ENCODE results near the gene SLC38A9.
"Not testable (repeated sequence)": the region's sequence is repeated elsewhere in the genome, so short reads cannot be mapped to it uniquely, and the experiment has no call there.

The SLC38A9 gene

DNA sequence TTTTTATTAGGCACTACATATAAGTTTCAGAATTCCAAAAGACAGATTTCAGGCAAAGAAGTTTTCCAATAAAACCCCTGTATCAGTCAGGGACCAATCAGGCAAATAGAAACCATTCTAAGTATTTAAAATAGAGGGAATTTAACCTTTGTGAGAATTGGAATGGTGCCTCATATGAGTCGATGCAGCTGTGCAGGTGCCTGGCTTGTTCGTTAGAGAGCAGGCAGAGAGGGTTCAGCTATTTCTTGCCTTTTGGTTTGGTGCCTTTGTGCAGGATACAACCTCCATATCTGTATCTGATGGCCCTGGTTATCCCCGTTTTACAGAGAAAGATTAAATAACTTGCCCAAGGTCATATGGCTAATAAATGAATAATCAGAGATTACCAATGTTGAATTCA lies 19.7 kb upstream of the SLC38A9 start:
- Histone ChIP-seq H3K27me3 (ENCODE audit: insufficient read depth, low read length, poor library complexity) (no peaks in the 10 kb centered on the region), H3K9me3 (ENCODE audit: insufficient read depth, low read length, severe bottlenecking) (no peaks in the 10 kb centered on the region), H3K4me3 (ENCODE audit: low read depth in 1 of 2, low read length in 2 of 2) (no peak overlapping the region), H3K4me1 (ENCODE audit: insufficient read depth, low read length) (no peaks in the 10 kb centered on the region), H4K20me1 (ENCODE audit: insufficient read depth, low read length) (no peaks in the 10 kb centered on the region), H3K9ac (ENCODE audit: low read depth, low read length) (no peak overlapping the region), H2AFZ (ENCODE audit: low read depth, low read length) (no peak overlapping the region), H3K27ac (ENCODE audit: low read length) (no peak overlapping the region), H3K36me3 (ENCODE audit: insufficient read depth, low read length) (no peaks in the 10 kb centered on the region), H3K4me2 (ENCODE audit: insufficient read depth, low read length) (no peak overlapping the region), H3K79me2 (ENCODE audit: insufficient read depth, low read length) (no peaks in the 10 kb centered on the region)
- TF ChIP-seq, protein P1, sequence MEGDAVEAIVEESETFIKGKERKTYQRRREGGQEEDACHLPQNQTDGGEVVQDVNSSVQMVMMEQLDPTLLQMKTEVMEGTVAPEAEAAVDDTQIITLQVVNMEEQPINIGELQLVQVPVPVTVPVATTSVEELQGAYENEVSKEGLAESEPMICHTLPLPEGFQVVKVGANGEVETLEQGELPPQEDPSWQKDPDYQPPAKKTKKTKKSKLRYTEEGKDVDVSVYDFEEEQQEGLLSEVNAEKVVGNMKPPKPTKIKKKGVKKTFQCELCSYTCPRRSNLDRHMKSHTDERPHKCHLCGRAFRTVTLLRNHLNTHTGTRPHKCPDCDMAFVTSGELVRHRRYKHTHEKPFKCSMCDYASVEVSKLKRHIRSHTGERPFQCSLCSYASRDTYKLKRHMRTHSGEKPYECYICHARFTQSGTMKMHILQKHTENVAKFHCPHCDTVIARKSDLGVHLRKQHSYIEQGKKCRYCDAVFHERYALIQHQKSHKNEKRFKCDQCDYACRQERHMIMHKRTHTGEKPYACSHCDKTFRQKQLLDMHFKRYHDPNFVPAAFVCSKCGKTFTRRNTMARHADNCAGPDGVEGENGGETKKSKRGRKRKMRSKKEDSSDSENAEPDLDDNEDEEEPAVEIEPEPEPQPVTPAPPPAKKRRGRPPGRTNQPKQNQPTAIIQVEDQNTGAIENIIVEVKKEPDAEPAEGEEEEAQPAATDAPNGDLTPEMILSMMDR (IDR thresholded peaks at IDR 0.05; ENCODE audit: borderline replicate concordance, extremely low read depth, low read length, poor library complexity, severe bottlenecking) = no peak
- no peak for TF ChIP-seq EZH2 (IDR thresholded peaks at IDR 0.05; ENCODE audit: borderline replicate concordance, low read depth, low read length, severe bottlenecking)
- ATAC-seq (ENCODE audit: insufficient read depth, low read depth) (no peak), DNase-seq (no peak)

DNA sequence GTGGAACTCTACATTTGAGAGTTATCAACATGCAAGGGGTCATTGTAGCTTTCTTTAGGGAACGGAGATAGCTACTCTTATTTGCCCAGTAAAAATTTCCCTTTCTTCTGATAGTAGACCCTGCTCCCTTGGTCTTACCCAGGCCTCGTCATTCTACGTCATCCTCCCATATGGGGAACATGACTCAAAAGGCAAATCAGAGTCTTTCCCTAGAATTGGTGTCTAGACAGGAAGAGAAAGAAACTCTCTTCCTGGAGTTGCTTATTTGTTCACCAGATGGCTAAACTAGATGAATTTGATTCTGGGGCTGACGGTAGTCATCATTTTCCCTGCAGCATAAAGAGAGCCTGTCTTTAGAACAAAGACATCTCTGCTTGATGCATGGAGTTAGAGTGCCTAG lies 12.2 kb upstream of the SLC38A9 start:
- Histone ChIP-seq H3K27ac (ENCODE audit: low read length) (no peak overlapping the region), H3K9me3 (ENCODE audit: insufficient read depth, low read length, severe bottlenecking) (no peaks in the 10 kb centered on the region), H3K79me2 (ENCODE audit: insufficient read depth, low read length) (no peaks in the 10 kb centered on the region), H4K20me1 (ENCODE audit: insufficient read depth, low read length) (no peaks in the 10 kb centered on the region), H3K9ac (ENCODE audit: low read depth, low read length) (no peak overlapping the region), H3K27me3 (ENCODE audit: insufficient read depth, low read length, poor library complexity) (no peaks in the 10 kb centered on the region), H3K36me3 (ENCODE audit: insufficient read depth, low read length) (no peaks in the 10 kb centered on the region), H3K4me3 (ENCODE audit: low read depth in 1 of 2, low read length in 2 of 2) (no peak overlapping the region), H3K4me2 (ENCODE audit: insufficient read depth, low read length) (no peak overlapping the region), H3K4me1 (ENCODE audit: insufficient read depth, low read length) (no peaks in the 10 kb centered on the region), H2AFZ (ENCODE audit: low read depth, low read length) (no peak overlapping the region)
- DNase-seq (no peak), ATAC-seq (ENCODE audit: insufficient read depth, low read depth) (no peak)
- TF ChIP-seq, protein P1 (IDR thresholded peaks at IDR 0.05; ENCODE audit: borderline replicate concordance, extremely low read depth, low read length, poor library complexity, severe bottlenecking) = no peak
- no peak for TF ChIP-seq EZH2 (IDR thresholded peaks at IDR 0.05; ENCODE audit: borderline replicate concordance, low read depth, low read length, severe bottlenecking)

DNA sequence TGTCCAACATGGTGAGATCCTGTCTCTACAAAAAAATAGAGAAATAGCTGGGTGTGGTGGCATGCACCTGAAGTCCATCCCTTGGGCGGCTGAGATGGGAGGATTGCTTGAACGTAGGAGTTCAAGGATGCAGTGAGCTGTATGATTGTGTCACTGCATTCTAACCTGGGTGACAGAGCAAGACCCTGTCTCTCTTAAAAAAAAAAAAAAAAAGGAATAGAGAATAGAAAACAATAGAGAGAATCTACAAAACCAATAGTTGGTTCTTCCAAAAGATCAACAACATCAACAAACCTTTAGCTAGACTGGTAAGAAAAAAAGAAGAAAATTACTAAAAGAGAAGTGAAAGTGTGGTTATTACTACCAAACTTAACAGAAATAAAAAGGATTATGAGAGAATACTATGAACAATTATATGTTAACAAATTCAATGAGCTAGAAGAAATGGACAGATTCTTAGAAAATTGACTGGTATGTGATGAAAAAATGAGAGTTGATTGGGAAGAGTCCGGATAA lies 8.1 kb upstream of the SLC38A9 start:
- Histone ChIP-seq H3K9ac (ENCODE audit: low read depth, low read length) (no peak overlapping the region), H3K79me2 (ENCODE audit: insufficient read depth, low read length) (no peaks in the 10 kb centered on the region), H2AFZ (ENCODE audit: low read depth, low read length) (no peak overlapping the region), H3K4me3 (ENCODE audit: low read depth in 1 of 2, low read length in 2 of 2) (no peak overlapping the region), H3K36me3 (ENCODE audit: insufficient read depth, low read length) (no peaks in the 10 kb centered on the region), H3K9me3 (ENCODE audit: insufficient read depth, low read length, severe bottlenecking) (no peaks in the 10 kb centered on the region), H3K27ac (ENCODE audit: low read length) (no peak overlapping the region), H3K27me3 (ENCODE audit: insufficient read depth, low read length, poor library complexity) (no peaks in the 10 kb centered on the region), H3K4me2 (ENCODE audit: insufficient read depth, low read length) (no peak overlapping the region), H3K4me1 (ENCODE audit: insufficient read depth, low read length) (no peaks in the 10 kb centered on the region), H4K20me1 (ENCODE audit: insufficient read depth, low read length) (no peaks in the 10 kb centered on the region)
- no peak for ATAC-seq (ENCODE audit: insufficient read depth, low read depth)
- DNase-seq = no peak
- no peak for TF ChIP-seq EZH2 (IDR thresholded peaks at IDR 0.05; ENCODE audit: borderline replicate concordance, low read depth, low read length, severe bottlenecking)
- TF ChIP-seq, protein P1 (IDR thresholded peaks at IDR 0.05; ENCODE audit: borderline replicate concordance, extremely low read depth, low read length, poor library complexity, severe bottlenecking) = no peak

DNA sequence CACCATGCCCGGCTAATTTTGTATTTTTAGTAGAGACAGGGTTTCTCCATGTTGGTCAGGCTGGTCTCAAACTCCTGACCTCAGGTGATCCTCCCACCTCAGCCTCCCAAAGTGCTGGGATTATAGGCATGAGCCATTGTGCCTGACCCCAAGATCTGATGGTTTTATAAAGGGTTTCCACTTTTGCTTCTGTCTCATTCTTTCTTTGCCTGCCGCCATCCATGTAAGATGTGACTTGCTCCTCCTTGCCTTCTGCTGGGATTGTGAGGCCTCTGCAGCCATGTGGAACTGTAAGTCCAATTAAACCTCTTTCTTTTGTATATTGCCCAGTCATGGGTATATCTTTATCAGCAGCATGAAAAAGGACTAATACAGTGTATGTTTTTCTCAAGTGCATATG lies 6.9 kb upstream of the SLC38A9 start:
- not testable (repeated sequence) for ATAC-seq (ENCODE audit: insufficient read depth, low read depth); H3K9ac ChIP-seq (ENCODE audit: low read depth, low read length); H3K79me2 ChIP-seq (ENCODE audit: insufficient read depth, low read length); H2AFZ ChIP-seq (ENCODE audit: low read depth, low read length); H3K4me2 ChIP-seq (ENCODE audit: insufficient read depth, low read length); H3K4me1 ChIP-seq (ENCODE audit: insufficient read depth, low read length); H3K36me3 ChIP-seq (ENCODE audit: insufficient read depth, low read length); H3K27ac ChIP-seq (ENCODE audit: low read length); H3K4me3 ChIP-seq (ENCODE audit: low read depth in 1 of 2, low read length in 2 of 2); H3K9me3 ChIP-seq (ENCODE audit: insufficient read depth, low read length, severe bottlenecking); H3K27me3 ChIP-seq (ENCODE audit: insufficient read depth, low read length, poor library complexity); H4K20me1 ChIP-seq (ENCODE audit: insufficient read depth, low read length); DNase-seq

Measured in DND-41 (cell line).